GM15510 (cell line): ENCODE results near the gene FGFR1OP2.

Experiments used
- POLR2A ChIP-seq: IDR thresholded peaks from 3 replicates; pipeline ENCODE4 v1.6.1; 2011; ENCODE audit warnings: borderline replicate concordance; ENCODE audit not compliant: insufficient read length; ENCODE audit errors: extremely low read depth

Gene FGFR1OP2

DNA sequence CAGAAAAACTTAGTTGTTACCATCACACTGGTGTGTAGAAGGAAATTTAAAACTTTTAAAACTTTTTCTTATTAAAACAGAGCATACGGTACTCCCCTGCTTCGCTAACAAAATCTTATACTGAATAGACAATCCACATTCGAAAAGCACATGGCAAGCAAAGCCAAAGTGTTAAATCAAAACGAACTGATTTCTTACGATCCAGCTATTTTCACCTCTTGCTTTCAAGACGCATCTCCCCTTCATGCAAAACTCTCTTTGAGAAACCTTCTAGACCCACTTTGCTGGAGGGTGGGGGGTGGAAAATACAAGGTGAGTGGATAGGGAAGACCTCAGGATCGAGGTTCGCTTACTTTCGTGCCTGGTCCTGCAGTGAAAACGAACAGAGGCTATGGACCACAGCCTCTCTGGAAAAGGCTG is 817 bp upstream of the FGFR1OP2 start:
- TF ChIP-seq POLR2A = no peak

DNA sequence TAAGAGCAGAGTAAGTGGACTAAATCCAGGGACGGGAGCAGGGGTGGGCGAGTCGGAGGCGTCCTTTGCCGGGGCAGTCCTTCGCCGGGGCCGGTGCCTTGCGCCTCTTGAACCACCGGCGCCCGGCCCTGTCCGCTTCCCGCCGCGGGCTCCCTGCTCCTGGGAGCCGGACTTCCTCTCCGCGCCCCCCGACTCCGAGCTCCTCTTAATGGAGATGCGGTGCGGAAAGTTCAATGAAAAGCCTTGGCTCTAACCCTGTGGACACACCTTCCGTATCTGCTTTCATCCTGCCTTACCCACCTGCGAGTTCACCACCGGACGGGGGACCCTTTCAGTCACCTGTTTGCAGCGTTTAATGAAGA is 412 bp downstream of the FGFR1OP2 start:
- no peak for TF ChIP-seq POLR2A

DNA sequence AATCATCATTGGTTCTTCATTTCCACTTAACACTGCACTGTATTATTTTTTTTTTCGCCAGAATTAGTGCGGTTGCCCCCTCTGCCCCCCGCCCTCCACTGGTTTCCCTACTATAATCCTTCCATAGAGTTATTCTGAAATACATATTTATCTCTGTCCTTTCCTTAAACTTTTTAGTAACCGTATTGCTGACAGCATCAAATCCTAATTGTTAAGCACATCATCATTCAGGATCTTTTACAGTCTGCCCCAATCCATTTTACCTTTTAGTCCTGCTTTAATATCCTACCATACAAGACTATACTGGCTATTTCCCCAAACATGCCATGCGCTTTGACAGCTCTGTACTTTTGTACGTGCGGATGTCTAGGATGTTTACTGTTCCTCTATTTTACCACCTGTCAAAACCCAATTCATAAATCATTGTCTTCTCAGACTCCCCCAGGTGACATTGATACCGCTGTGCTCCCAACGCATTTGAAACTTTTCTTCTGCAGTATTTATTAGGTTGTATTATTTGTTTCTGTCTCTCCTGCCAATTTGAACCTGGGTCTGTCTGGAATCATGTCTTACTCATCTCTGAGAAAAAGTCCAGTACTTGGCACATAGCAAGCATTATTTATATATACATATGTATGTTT is 1.0 kb downstream of the FGFR1OP2 start:
- no peak for TF ChIP-seq POLR2A

DNA sequence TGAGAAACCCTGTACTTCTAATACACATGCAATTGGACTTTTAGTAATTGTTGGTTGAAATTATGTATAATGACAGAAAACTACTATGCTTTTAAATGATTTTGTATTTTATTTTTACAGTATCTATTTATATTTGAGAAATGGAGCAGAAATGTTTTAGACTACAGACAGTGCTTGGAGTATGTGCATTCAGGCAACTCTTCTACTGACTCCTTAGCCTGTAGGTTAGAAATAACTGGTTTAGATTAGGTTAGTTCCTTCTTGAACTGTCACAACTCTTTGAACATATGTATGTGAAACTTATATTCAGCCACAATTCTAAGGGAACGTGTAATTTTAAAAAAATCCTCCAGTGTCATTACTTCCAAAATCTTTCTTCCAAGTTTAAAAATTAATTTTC is 1.7 kb downstream of the FGFR1OP2 start:
- no peak for TF ChIP-seq POLR2A

- no peak for TF ChIP-seq POLR2A
Observed at GRCh38 chr12:26940516-26941214, 2.4 kb downstream of the FGFR1OP2 start.

DNA sequence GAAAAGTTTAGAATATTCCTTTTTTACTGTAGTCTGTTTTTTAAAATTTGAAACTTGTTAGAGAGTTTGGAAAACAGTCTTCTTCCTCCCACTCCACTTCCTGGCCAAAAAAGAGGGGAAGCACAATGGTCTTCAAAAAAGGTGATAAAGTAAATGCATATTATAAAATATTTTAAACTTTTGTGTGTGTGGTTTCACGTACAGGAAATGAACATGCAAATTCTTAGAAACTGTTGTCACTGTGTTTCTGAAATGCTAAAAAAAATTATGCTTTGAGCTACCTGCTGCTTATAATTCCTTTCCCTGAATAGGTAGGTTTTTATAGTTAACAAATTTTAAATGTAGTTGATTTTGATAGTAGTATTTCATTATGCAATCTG is 2.9 kb downstream of the FGFR1OP2 start:
- no peak for TF ChIP-seq POLR2A

DNA sequence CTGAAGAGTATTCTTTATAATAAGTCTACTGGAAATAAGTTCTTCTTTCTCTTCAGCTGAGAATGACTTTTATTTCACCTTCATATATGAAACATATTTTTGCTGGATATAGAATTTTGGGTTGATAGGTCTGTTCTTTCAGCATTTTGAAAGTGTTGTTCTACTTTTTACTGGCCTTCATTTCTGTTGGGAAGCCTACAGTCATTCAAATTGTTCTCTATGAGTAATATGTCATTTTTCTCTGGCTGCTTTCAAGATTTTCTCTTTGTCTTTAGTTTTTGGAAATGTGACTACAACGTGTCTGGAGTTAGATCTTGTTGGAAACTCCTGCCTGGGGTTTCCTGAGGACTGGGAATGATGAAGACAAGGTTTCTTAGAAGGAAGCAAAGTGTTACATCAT is 10.0 kb downstream of the FGFR1OP2 start:
- TF ChIP-seq POLR2A = no peak

- no peak for TF ChIP-seq POLR2A
Observed at GRCh38 chr12:26953447-26953846, 15.2 kb downstream of the FGFR1OP2 start.

DNA sequence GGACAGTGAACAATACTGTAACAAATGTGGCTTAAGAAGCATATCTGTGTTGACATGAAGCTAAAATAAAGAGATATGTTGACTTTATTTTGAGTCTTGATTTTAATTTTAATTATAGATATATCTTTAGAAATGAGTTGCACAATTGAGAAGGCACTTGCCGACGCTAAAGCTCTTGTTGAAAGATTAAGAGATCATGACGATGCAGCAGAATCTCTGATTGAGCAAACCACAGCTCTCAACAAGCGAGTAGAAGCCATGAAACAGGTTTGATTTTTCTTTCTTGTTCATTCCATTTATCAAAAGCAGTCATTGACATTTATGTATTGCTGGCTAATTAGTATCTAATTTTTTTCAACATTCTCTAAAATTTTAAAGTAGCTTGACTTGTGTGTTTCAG is 15.8 kb downstream of the FGFR1OP2 start:
- TF ChIP-seq POLR2A = no peak

DNA sequence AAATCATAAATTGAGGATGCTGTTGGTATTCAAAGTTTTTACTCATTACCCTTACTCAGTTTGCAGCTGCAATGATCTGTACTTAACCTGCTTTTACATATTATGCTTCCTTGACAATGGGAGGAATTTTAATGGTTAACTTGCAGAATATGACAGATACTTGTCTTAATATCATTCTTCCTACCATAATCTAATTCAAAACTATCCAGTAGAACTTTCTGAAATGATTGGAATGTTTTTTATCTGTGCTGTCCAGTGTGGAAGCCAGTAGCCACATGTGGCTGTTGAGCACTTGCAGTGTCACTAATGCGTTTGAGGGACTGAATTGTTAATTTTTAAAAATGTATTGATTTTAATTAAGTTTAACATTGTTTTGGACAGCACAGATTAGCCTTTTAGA is 23.5 kb downstream of the FGFR1OP2 start:
- TF ChIP-seq POLR2A = no peak

GRCh38 chr12:26963413-26963812 is 25.1 kb downstream of the FGFR1OP2 start:
- TF ChIP-seq POLR2A = no peak

- TF ChIP-seq POLR2A = no peak
Observed at GRCh38 chr12:26966842-26967241, 28.6 kb downstream of the FGFR1OP2 start.

GRCh38 chr12:26970136-26970535 is 31.9 kb downstream of the FGFR1OP2 start:
- no peak for TF ChIP-seq POLR2A

DNA sequence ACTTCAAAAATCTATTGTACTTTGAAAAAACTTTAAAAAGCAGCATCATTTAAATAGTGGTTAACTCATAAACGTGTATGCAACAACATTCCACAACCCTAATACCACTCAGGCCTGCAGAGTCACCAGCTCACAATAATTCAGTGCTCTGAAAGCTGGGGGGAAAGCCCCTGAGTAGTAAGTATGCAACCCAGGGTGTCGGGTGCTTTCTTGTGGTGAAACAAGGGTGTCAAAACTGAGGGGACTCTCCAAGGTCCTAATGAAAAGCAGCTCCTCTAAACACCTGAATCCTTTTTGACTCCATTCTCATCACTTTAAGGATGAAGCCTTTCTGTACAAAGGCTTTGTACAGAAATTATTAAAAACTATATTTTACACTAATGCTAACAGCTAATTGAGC is 33.7 kb downstream of the FGFR1OP2 start:
- no peak for TF ChIP-seq POLR2A

GRCh38 chr12:26976687-26977086 is 38.4 kb downstream of the FGFR1OP2 start:
- no peak for TF ChIP-seq POLR2A

DNA sequence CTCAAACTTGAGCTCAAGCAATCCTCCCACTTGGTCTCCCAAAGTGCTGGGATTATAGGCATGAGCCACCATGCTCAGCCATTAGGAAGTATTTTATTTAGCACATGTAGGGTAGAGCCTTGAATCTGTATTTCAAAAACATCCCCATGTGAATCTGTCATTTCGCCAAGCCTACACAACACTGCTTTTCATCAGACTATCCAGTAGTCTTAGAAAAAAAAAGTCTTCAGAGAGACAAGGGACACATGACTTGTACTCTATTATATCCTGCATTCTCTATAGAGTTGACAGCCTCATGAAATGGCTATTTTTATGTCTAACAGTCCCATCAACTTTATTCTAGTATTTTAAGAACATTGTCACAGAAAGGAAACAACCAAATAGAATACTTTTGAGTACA is 40.5 kb downstream of the FGFR1OP2 start:
- TF ChIP-seq POLR2A = no peak
